IPS DF 19.7 (cell line): ENCODE results near the gene PRR33.
"Not testable (repeated sequence)": the region's sequence is repeated elsewhere in the genome, so short reads cannot be mapped to it uniquely, and the experiment has no call there.

Experiments used
- DNase-seq: peaks from one replicate; pipeline ENCODE4 v3.0.0-alpha.2; 2013; ENCODE audit warnings: low read depth, low spot score

The PRR33 gene

DNA sequence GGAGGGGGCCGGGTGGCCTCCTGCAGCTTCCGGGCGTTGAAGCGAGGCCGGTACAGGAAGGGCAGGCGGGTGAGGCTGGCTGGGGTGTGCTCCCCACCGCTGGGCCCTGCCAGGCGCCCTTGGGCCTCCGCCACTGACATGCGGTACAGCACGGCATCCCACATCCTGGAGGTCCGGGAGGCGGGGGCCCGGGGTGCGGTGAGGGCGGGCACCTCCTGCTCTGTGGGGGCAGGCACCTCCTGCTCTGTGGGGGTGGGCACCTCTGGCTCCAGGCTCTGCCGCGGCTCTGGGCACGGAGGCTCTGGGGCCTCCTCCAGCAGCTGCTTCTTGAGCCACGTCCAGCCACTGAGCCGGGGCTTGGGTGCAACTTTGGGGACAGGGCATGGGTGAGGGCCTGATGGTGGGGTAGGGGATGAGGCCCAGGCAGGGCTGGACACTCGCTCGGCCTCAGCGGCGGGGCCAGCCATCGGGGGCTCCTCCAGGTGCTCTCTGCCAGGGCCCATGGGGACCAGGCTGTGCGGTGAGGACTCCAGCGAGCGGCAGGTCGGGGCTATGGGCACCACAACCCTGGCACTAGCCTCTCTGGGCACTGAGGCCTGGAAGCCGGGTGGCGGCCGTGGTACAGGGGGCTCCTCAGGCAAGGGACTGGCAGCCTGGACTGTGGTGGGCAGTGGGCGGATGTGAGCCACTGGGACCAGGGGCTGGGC is 2.3 kb downstream of the PRR33 start:
- no peak for DNase-seq

DNA sequence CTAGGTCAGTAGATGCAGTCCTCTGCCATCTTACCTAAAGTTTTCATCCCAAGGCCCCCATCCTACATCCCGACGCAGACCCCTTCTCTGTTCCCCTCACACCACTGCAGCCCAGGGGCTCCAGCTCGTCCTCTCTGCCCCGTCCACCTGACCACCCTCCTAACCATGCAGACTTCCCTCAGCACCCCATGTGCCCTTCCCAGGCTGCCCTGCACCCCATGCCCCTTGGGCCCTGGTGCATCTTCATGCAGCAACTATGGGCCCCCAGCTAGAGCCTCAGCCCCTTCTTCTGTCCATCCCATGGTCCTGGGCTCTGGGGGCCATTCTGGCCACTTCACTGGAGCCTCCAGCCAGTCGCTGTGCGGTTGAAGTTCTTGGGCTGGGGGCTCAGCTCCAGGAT is 2.9 kb downstream of the PRR33 start:
- no peak for DNase-seq

DNA sequence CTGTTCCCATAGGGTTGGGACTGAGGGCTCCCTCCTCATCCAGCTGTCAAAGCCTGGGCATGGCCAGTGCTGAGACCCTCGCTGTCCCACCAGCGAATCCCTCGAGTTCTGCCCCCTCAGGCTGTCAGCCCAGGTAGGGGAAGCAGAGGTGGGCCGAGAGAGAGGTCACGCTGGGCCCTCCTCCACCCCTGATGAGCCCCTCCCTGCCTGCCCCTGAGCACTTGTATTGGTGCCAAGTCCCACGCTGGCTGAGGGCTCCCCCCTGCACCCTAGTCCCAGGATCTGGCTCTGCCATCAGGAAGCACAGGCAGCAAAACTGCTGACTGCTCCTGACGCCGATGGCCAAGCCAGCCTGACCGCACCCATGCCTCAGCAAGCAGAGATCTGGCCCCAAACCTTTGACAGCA is 3.3 kb downstream of the PRR33 start:
- no peak for DNase-seq

DNA sequence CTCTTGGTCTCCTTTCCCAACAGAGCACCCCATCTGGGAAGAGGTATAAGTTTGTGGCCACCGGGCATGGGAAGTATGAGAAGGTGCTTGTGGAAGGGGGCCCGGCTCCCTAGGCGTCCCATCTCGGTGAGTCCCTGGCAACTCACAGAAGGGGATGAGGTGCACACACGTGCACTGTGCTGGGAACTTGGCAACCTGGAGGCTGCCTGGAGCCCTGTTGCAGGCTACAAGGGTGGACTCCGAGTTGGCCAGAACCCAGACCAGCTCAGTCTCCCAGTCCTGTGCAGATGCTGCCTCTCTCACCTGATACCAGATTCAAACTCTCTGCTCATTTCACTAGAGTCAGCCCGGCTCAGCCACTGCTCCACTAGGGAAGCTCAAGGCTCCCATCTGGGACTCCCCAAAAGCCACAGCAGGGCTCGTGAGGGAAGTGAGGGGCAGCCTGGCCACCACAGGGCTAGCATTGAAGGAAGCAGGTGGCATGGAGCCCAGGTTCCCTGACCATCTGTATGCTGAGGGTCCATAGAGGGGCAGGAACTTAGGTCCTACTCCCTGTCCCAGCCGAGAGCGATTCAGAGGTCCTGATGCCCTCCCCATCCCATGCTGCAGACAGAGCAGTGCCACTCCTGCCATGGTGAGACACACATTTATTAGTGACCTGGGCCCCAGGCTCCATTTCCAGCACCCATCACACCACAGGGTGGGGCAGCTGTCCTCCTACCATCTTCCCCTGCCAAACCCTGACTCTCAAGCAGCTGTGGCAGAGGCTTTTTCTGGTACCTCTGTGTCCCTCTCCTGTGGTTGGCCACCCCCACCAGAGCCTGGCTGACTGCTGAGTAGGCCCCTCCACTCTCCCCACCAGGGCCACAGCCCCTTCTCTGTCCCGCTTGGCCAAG is 4.0 kb downstream of the PRR33 start:
- DNase-seq, result no peak

DNA sequence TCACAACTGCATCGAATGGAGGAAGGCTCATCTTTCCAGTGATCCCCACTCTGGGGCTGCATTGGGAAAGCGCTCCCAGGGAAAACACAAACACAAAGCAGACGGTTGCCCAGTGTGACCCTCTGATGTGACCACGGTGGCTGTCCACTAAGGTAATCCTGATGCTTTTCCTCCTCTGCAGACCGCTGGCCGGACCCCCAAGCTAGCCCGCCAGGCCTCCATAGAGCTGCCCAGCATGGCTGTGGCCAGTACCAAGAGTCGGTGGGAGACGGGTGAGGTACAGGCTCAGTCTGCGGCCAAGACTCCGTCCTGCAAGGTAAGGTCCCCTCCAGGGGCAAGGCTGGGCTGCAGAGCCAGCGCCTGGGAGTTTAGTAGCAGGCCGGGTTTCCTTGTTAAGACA is 5.1 kb downstream of the PRR33 start:
- not testable (repeated sequence) for DNase-seq

DNA sequence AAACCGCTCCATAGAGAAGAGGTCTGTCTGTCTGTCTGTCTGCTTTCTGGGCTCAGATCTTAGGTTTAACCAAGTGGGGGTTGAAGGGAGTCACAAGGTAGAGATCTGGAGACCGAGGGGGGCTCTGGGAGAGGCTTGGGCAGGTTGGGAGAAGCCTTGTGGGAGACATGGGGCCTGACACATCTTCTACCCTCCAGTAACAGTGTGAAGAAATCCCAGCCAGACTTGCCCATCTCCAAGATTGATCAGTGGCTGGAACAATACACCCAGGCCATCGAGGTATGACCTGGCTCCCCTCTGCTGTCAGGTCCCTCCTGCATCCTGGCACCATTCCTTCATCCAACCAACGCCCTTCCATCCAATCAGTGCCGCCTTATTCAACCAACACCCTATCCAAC is 7.4 kb downstream of the PRR33 start:
- no peak for DNase-seq

DNA sequence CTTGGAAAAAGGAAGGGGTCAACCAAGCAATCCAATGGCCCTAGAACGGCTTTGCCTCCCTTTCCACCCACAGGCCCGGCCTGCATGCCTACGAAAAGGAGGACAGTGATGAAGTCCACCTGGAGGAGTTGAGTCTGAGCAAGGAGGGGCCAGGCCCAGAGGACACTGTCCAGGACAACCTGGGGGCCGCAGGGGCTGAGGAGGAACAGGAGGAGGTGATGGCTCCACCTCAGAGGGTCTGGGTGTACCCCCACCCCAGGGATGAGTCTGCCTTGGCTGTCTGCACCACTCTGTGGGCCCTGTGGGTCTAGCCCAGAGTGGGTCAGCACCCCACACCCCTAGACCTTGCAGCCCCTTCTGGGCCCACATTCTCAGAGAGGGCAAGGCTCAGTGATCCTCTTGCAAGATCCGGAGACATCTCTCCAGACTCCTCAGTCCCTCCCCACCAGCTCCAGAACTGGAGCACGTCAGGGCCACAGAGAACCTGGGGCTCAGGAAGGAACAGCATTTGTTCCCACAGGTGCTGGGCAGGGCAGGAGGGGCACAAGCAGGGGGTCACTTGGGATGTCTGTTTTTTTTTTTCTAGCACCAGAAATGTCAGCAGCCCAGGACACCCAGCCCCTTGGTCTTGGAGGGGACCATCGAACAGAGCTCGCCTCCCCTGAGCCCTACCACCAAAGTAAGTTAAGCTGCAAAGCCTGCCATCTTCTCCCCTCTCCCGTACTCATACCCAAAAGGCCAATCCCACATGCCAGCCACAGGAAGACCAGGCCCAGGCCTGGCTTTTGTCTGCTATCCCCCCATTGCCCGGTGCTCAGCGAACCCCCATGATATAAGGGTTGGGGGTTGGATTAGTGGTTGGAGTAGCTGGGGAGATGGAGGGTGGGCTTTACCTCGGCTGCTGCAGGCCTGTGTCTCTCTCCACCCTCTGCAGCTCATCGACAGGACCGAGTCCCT is 8.1 kb downstream of the PRR33 start:
- no peak for DNase-seq

DNA sequence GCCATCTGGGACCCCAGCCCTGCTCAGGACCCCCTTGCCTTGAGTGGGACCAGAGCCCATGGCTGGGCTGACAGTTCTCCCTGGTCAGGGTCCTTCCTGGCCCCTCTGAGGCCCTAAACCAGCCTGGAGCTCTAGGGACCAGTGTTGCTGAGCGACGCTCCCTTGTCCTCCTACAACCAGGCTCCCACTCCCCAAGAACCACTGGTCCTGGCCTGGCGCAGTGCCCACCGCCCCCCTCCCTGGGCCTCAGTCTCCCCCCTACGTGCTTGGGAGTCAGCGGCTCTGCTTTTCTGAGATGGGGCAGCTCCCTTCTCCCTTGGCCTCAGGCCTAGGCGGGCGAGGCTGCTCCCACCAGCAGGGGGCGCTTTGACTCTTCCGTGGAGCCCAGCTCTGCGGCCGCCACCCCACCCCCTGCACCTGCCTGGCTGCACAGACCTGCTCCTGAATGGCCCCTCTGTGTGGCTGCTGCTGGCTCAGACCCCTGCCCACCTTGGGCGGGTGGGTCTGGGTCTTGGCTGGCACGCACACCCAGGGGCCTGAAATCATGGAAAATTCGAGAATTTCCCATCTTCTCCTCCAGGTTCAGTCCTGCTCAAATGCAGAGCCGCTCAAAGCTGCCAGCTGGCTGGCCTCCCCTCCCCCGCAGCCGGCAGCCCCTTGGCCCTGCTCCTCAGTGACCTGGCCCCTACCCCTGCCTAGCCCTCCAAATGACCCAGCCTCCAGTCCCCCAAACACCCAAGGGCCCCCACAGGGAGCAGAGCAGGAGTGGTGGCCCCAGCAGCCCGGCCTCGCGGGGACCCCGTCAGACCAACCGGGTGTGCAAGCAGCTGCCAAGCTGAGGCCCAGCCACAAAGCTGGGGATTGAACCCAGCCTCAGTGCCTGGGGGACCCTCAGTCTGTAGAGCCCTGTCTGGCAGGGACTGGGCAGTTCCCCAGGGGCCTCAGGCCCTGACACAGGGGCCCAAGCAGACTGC is 9.1 kb downstream of the PRR33 start:
- DNase-seq, result no peak

DNA sequence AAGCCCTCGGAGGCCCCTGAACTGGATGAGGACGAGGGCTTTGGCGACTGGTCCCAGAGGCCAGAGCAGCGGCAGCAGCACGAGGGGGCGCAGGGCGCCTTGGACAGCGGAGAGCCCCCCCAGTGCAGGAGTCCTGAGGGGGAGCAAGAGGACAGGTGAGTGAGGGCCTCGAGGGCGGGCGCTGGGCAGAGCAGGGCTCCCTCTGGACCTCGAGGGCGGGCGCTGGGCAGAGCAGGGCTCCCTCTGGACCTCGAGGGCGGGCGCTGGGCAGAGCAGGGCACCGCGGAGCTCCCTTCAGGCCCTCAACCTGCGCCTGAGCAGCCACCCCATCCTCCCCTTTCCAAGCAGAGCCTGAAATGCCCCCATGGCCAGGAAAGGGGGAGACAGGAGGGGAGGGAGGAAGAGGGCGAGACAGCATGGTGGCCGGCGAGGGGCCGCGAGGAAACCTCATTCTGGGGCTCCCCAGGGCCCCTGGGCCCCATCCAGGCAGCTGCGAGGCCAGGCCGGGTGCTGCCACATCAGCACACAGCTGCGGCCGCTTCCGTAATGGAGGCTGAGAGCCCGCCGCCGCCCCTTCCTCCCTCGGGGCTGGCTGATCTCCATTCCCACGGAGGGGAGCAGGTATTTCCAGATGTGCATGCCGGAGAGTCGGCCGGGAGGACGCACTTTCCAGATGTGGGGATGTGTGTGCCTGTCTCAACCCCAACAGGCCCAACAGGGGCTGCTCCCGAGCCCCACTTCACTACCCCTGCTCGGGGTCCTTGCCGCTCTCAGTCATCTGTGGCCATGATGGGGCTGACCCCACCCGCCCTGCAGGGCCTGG is 10.0 kb downstream of the PRR33 start:
- no peak for DNase-seq

DNA sequence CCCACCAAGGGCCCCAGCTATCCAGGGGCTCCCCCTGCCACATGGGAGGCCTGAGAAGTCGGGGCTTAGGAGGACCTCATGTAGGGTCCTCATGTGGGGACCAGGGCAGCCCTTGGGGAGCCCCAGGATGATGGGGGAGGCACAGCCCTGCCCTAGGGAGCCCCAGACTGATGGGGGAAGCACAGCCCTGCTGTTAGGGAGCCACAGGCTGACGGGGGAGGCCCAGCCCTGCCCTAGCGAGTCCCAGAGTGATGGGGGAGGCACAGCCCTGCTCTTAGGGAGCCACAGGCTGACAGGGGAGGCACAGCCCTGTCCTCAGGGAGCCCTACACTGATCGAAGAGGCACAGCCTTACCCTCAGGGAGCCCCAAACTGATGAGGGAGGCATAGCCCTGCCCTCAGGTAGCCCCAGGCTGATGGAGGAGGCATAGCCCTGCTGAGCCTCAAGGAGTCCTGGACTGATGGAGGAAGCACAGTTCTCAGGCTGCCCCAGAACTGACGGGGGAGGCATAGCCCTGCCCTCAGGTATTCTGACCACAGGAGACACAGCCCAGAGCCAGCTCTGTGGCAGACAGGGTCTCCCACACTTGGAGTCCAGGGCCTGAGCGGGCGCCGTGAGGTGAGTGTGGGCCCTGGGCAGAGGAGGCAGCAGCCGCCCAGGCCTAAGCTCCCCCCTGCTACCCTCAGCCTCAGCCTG is 10.8 kb downstream of the PRR33 start:
- DNase-seq, result no peak

DNA sequence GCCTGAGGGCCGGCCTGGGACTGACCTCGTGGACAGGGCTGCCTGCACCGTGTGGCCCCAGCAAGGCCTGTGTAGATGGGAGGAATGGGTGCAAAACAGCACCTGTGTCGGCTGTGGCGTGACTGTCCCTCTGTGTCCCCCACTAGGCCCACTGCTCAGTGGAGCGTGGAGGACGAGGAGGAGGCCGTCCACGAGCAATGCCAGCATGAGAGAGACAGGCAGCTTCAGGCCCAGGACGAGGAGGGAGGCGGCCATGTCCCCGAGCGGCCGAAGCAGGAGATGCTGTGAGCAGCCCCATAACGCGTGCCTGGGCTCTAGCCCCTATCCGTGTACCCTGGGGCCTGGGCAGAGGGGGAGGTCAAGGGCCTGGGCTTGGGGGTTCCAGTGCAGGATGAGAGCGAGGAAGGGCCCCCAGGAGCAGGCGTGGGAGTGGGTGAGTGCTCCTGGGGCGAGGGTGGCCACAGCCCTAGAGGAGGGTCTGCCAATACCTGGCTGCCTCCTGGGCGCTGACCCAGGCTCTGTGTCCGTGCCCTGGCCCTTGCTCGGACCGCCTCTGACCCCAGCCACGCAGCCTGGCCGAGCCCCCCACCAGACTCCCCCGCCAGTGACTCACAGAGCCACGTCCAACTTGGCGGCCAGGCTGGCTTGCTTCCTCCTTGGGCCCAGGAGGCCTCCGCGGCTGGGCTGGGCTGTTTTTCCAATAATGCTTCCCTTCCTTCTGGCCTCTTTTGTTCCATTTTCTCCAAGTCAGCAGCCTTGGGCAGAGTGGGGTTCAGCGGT is 11.6 kb downstream of the PRR33 start:
- DNase-seq, result no peak

DNA sequence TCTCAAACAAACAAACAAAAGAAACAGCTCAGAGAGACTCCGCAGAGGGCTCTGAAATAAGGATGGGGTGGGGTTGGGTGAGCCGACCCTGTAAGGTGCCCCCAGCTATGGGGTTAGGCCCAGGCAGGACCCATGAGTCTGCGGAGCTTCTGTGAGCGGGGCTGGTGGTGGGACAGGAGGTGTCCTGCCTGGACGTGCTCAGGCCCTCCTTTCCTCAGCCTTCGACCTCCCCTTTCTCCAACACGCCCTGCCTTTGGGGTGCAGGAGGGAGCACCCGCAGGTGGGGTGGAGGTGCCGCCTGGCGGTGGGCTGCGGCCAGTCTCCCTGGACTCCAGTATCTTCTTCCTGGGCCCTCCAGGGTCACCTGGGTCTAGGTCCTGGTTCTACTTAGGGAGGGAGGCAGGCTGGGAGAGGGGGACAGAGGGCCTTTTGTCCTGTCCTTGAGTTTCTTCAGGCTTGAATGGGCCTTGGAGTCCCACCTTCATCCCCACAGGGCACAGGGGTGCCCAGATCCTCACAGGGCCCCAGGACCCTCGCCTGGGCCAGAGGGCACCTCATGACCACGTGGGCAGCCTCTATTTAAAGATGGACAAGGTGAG is 12.3 kb downstream of the PRR33 start:
- DNase-seq, result no peak

DNA sequence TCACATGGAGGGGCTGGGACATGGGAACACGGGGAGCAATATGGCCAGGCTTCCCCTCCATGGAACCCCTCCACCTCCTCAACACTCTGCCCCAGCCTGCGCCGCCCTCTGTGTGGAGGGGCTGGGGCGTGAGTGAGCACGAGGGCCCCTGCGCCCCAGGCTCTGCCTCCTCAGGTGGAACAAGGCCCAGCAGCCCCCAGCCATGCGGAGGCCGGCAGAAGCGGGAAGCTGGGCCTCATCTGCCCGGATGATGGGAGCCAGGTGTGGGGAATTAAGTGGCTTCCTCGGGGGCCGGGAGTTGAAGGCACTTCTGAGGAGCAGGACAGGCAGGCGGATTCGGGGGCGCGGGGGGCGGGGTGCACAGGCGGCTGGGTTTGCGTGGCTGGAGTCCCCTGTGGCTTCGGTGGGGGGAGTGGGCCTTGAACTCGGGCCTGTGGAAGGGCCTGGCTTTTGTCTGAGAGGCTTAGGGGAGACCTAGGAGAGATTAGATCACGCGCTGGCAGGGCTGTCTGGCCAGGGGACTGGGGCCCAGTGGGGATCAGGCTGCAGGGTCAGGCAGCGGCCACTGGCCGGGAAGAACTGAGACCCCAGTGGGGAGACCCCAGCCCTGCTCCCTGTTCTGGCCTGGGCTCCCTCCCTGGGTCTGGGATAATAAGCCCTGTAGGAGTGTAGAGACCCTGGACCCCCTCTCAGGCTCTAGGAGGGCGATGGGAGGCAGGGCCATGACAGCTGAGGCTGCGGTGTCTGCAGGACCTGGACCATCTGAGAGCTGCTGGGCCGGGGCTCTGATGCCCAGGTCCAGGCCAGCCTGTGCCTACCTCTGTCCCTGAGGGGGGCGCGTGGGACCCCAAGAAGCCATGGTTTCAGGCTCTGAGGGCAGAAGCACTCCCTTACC is 13.3 kb downstream of the PRR33 start:
- DNase-seq, result no peak

DNA sequence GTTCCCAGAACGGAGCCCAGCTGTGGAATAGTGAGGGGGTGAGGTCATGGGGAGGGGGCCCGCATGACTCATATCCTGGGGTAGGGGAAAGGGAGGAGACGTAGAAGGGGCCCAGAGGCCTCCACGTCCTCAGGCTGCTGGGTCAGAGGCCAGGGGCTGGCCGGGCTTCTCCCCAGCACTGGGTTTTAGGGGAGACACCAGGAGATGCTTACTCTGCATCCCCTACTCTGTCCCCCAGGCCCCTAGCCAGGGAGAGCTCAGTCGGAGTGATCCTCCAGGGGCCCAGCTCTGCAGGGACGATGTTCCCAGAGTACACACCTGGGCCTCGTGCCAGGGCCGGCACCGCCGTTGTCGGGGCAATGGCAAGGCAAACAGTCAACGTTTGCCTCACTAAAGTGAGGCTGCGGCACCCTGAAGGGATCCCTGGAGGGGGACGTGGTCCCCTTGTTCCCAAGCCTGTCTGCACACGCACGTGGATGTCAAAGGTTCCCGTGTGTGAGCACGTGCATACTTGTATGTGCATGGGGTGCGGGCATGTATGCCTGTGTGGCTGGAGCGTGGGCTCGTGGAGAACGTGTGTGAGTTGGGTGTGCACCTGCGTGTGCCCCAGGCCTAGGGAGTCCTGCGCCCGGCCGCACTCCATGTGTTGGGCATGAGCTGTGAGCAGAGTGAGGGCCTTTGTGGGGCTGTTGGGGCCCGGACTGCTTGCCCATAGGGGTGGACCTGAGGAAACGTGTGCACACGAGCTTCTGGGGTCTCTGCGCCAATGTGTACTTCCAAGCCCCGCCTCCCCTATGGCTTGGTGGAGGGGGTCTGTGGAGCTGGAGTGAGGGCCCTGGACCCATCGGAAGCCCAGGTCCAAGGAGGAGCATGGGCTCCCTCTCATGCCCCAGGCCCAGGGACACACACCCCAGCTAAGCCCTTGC is 14.2 kb downstream of the PRR33 start:
- DNase-seq, result no peak

DNA sequence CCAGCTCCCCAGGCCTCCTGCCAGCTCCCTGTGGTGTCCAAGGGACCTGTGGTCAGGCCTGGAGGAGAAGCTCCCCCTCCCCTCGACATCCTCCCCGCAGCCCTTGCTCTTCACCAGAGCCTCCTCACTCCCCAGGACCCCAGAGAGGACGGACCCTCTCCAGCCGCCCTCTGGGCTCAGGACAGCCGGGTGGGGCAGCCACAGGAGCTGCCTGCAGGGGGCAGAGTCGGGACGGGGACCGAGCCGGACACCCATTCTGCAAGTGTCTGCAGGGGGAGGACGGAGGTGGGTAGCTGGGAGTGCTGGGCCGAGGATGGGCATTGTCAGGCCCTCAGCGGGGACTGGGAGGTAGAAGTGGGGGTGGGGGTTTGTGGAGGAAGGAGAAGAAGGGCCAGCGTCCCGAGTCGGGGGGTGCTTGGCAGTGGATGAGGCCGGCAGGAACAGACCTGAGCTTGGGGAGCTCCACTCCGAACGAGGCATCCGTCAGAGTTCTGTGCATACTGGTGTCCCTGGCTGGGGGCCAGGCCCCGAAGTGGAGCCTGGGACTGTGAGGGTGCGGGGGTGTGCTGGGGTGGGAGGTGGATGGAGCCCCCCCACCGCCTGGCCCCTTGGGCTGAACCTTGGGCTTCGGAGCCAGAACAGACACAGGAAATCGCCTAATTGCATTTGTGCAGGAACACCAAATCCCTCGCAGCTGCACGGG is 15.2 kb downstream of the PRR33 start:
- DNase-seq, result no peak
